SH-SY5Y (cell line): ENCODE measurements around the gene LRRFIP1.

Experiments used
- GATA2 ChIP-seq: IDR thresholded peaks from 2 replicates; pipeline ENCODE4 v1.6.1; 2011; ENCODE audit warnings: mild to moderate bottlenecking, low read depth, low read length
- GATA3 ChIP-seq: IDR thresholded peaks from 2 replicates; pipeline ENCODE4 v1.6.1; 2011; ENCODE audit warnings: low read depth, mild to moderate bottlenecking, low read length, moderate library complexity

DNA sequence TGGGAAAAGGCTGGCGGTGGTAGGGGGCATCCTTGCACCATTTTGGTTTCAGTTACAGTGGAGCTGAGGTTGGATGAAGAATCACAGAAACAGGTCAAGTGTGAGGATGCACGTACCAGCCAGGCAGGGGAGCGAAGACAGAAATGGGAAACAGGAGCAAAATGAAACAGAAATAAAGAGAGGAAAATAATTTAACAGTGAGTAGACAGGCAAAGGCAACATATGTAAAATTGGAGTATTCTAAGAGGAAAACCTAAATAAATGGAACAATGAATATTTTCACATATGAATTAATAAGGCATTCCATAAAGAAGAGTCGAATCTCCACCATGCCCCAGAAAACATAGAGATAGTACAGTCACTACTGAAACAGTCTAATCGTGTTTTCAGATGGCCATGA, 29.7 kb downstream of the LRRFIP1 start:
- no peak for TF ChIP-seq GATA2
- TF ChIP-seq GATA3 = no peak
